HepG2 (cell line): Measurements from ENCODE around the gene TRIM25. TPM values are rescaled to one million over a fixed set of nuclear protein-coding genes. Genes with fewer than 3 reads are reported as not detected.

Source experiments
- ATAC-seq: fragments of 200-7000 bp; cut with Tn5 transposase; 3 replicates; pipeline ENCODE4 v1.9.1; 2020; ENCODE audit warnings: mild to moderate bottlenecking, moderate library complexity
- BruUV-seq: library from RNA; stranded (reverse); fragments of 400-500 nt; replicated peaks from 2 replicates; lab custom pipeline; 2021; lab: Mats Ljungman, UMichigan
- CTCF ChIA-PET: fragments of 300-600 bp; formaldehyde crosslinking; extraction: SDS; loops from one replicate; lab custom pipeline; 2021; ENCODE audit warnings: low total read pairs, inconsistent platforms, low intra/inter-chr PET ratio; lab: Yijun Ruan, JAX
- POLR2A ChIA-PET: fragments of 350-600 bp; sonication (Branson Sonifier 250); formaldehyde crosslinking; loops from one replicate; lab custom pipeline; 2020; ENCODE audit warnings: antibody characterized with exemption, inconsistent platforms; lab: Yijun Ruan, JAX
- DNase-seq: peaks from one replicate; pipeline ENCODE4 v3.0.0-alpha.2; 2015; ENCODE audit warnings: low spot score
- FAIRE-seq: peaks from 3 replicates; lab custom pipeline; 2011; peaks lifted over from hg19 to GRCh38; lab: Jason Lieb, UNC
- H2AFZ ChIP-seq: one replicate; pipeline ENCODE4 v1.6.1; 2011; ENCODE audit warnings: low read length, inconsistent platforms
- H3K27ac ChIP-seq: fragments of 300-600 bp; 3 replicates; pipeline ENCODE4 v1.8.0; 2011; ENCODE audit warnings: mixed run types, mild to moderate bottlenecking, mixed read lengths, low read length, inconsistent platforms; ENCODE audit not compliant: insufficient read depth; ENCODE audit errors: extremely low read length
- H3K27me3 ChIP-seq, 2 experiments: fragments of 200-600 bp in 1 of 2; 2 replicates in 1 of 2; 3 replicates in 1 of 2; pipeline versions ENCODE4 v1.6.0 to v1.8.0; 2011; ENCODE audit warnings: low read length in 2 of 2, mild to moderate bottlenecking in 2 of 2, moderate library complexity in 2 of 2, inconsistent platforms in 1 of 2; ENCODE audit not compliant: insufficient read depth in 2 of 2, control insufficient read depth in 1 of 2
- H3K36me3 ChIP-seq, 2 experiments: fragments of 200-600 bp in 1 of 2; replicated peaks in 1 of 2; 2 replicates in 1 of 2; 3 replicates in 1 of 2; pipeline versions ENCODE4 v1.5.1 to v1.8.0; 2011; ENCODE audit warnings: low read length in 2 of 2, inconsistent platforms in 1 of 2; ENCODE audit not compliant: insufficient read depth in 2 of 2, control insufficient read depth in 1 of 2
- H3K4me1 ChIP-seq: 2 replicates; pipeline ENCODE4 v1.5.1; 2012; ENCODE audit warnings: low read length, inconsistent platforms; ENCODE audit not compliant: insufficient read depth
- H3K4me2 ChIP-seq: 2 replicates; pipeline ENCODE4 v1.6.0; 2011; ENCODE audit warnings: low read depth, low read length, inconsistent platforms
- H3K4me3 ChIP-seq, 3 experiments: fragments of 200-600 bp in 1 of 3; sonication (generic), shearing (Covaris generic) in 1 of 3; replicated peaks in 1 of 3; 2 replicates each; pipeline ENCODE4 v1.5.1; 2011 to 2016; ENCODE audit warnings: low read length in 3 of 3, inconsistent platforms in 2 of 3, low read depth in 2 of 3, mild to moderate bottlenecking in 2 of 3, control low read depth in 1 of 3, mixed read lengths in 1 of 3; ENCODE audit not compliant: insufficient read depth in 1 of 3
- H3K79me2 ChIP-seq: one replicate; pipeline ENCODE4 v1.6.1; 2011; ENCODE audit warnings: low read length, inconsistent platforms; ENCODE audit not compliant: insufficient read depth
- H3K9ac ChIP-seq: 2 replicates; pipeline ENCODE4 v1.6.0; 2011; ENCODE audit warnings: mild to moderate bottlenecking, low read depth, low read length, inconsistent platforms; ENCODE audit not compliant: insufficient read depth
- H3K9me3 ChIP-seq: 2 replicates; pipeline ENCODE4 v1.5.1; 2012; ENCODE audit warnings: mild to moderate bottlenecking, low read length
- H4K20me1 ChIP-seq: 2 replicates; pipeline ENCODE4 v1.6.0; 2011; ENCODE audit warnings: inconsistent platforms, mild to moderate bottlenecking, low read length, moderate library complexity; ENCODE audit not compliant: insufficient read depth
- AKAP8 ChIP-seq: sonication (generic); formaldehyde crosslinking; IDR thresholded peaks from 2 replicates; pipeline ENCODE4 v1.5.1; 2020; ENCODE audit warnings: mild to moderate bottlenecking, missing genetic modification reagents
- CEBPG ChIP-seq: IDR thresholded peaks from 2 replicates; pipeline ENCODE4 v1.6.1; 2016
- KAT8 ChIP-seq: IDR thresholded peaks from 2 replicates; pipeline ENCODE4 v1.6.1; 2016; ENCODE audit warnings: missing genetic modification reagents, missing compliant biosample characterization
- KLF15 ChIP-seq: sonication (generic); formaldehyde crosslinking; IDR thresholded peaks from 2 replicates; pipeline ENCODE4 v1.8.1; 2023; ENCODE audit warnings: borderline replicate concordance, mild to moderate bottlenecking, inconsistent platforms, missing genetic modification reagents, mixed read lengths
- MAFF ChIP-seq: IDR thresholded peaks from 2 replicates; pipeline ENCODE4 v1.6.1; 2011; ENCODE audit warnings: low read depth, low read length, improper control_type of control experiment
- MAFK ChIP-seq, 2 experiments: IDR thresholded peaks in 1 of 2; conservative IDR thresholded peaks in 1 of 2; 2 replicates each; pipeline ENCODE4 v1.6.1; 2011; ENCODE audit warnings: improper control_type of control experiment in 2 of 2, low read length in 2 of 2
- MEF2D ChIP-seq: sonication (generic); formaldehyde crosslinking; IDR thresholded peaks from 2 replicates; pipeline ENCODE4 v1.5.1; 2020; ENCODE audit warnings: mild to moderate bottlenecking, missing genetic modification reagents
- RXRA ChIP-seq: sonication (generic); formaldehyde crosslinking; IDR thresholded peaks from 2 replicates; pipeline ENCODE4 v1.5.1; 2020; ENCODE audit warnings: missing genetic modification reagents
- ZC3H4 ChIP-seq: sonication (generic); formaldehyde crosslinking; IDR thresholded peaks from 2 replicates; pipeline ENCODE4 v1.4.0; 2020; ENCODE audit warnings: missing genetic modification reagents, borderline replicate concordance
- ZMYM2 ChIP-seq: sonication (generic); formaldehyde crosslinking; IDR thresholded peaks from 2 replicates; pipeline ENCODE4 v1.8.0; 2022; ENCODE audit warnings: mild to moderate bottlenecking, missing genetic modification reagents
- WGBS: methylation state at CpG from one replicate; pipeline ENCODE4 v1.1.6; 2017; ENCODE audit warnings: low lambda C conversion rate; 5-methylcytosine and 5-hydroxymethylcytosine counted together
- in situ Hi-C: cut with HindIII; loops from 2 replicates; pipeline ENCODE4 v1.10.0; 2017; ENCODE audit warnings: low pct_unique_long_range_greater_than_20kb; ENCODE audit not compliant: extremely low pct_ligation_motif_present
- intact Hi-C: fragments of 100-400 bp; cut with micrococcal nuclease; formaldehyde crosslinking; loops from one replicate; pipeline ENCODE4 v1.10.0; 2022; ENCODE audit not compliant: unreplicated experiment
- polyA plus RNA-seq, 8 experiments: library from polyadenylated mRNA; depleted of rRNA in 3 of 8; stranded (reverse) in 7 of 8; unstranded in 1 of 8; fragments of >200 nt; fragmentation: Illumina TruSeq in 4 of 8; extraction: Trizol in 4 of 8; gene quantifications; 2 replicates each; pipeline versions ENCODE4 v1.2.1 to v1.2.3, GENCODE V29; 2011 to 2016; ENCODE audit warnings: low read depth in 4 of 8, missing spikeins in 1 of 8, mixed read lengths in 1 of 8; ENCODE audit not compliant: insufficient read depth in 1 of 8
- total RNA-seq, 5 experiments: library from RNA; depleted of rRNA; stranded (reverse); fragments of >200 nt; fragmentation: Illumina TruSeq; extraction: Trizol; gene quantifications; 2 replicates each; pipeline ENCODE4 v1.2.3, GENCODE V29; 2016; ENCODE audit warnings: low read depth in 1 of 5
- TF ChIP-seq, protein P1 (sequence below): sonication (generic); formaldehyde crosslinking; IDR thresholded peaks from 2 replicates; pipeline ENCODE4 v1.8.0; 2022; ENCODE audit warnings: missing genetic modification reagents, mild to moderate bottlenecking, moderate library complexity, borderline replicate concordance
- TF ChIP-seq, protein P2 (sequence below): sonication (generic); formaldehyde crosslinking; IDR thresholded peaks from 2 replicates; pipeline ENCODE4 v1.8.1; 2023; ENCODE audit warnings: mild to moderate bottlenecking, moderate library complexity, missing genetic modification reagents

The TRIM25 gene
- total and polyA plus RNA-seq, 2 of the 13 experiments (the other 11 are each of a cell fraction or from before 2014, with no cell fraction given) = 30.8 to 42.2 TPM

DNA sequence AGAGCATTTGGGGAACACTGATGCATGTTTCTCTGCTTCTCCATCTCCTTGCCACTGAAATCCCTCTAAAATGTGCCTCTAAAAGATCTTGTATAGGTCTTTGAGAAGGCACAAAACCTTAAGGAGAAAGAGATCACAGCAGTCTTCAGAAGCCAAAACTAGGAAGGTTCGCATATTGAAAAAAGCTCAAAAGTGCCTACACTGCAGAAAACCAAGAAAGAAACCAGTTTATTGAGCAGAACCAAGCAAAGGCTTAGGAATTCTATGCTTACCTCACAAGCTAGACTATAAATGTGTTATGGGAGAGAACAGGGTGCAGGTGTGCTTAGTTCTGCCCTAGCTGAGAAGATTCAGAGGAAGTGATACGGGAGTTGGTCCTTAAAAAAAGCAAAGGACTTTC, 63.3 kb downstream of the TRIM25 start:
- ATAC-seq = no peak
- in situ Hi-C loops = no loop called here
- no peaks in the 10 kb centered on the region for H4K20me1 ChIP-seq
- no peak overlapping the region for H3K4me2 ChIP-seq
- DNase-seq = no peak
- no peaks in the 10 kb centered on the region for H3K79me2 ChIP-seq
- WGBS = 61% methylated on average over 2 of the region's 2 CpGs
- no peak overlapping the region for H2AFZ ChIP-seq
- no peak overlapping the region for H3K27ac ChIP-seq
- H3K4me3 ChIP-seq = no peak overlapping the region
- ChIA-PET CTCF (no interaction called here), POLR2A (no interaction called here)
- H3K27me3 ChIP-seq = no peaks in the 10 kb centered on the region
- intact Hi-C loops = no loop called here
- FAIRE-seq = no peak
- peaks cover 2 to 4% of the 10 kb centered on the region in 2 experiments; a peak in 4 of 5 replicates for H3K36me3 ChIP-seq
- no peak overlapping the region for H3K9ac ChIP-seq
- peak; percentile 46; the same call in 1 of the 2 replicates for TF ChIP-seq MAFF
- peak; percentile 39 to 73; a peak in 2 of 4 replicates for TF ChIP-seq MAFK (conservative IDR thresholded peaks at IDR 0.05 in 1 of 2, IDR thresholded peaks at IDR 0.05 in 1 of 2; ENCODE audit: low read length in 2 of 2)
- no peak for TF ChIP-seq KAT8
- TF ChIP-seq ZMYM2 (CRISPR knock-in tag) = no peak
- H3K4me1 ChIP-seq = no peaks in the 10 kb centered on the region
- no TSS peak for BruUV-seq
- no peaks in the 10 kb centered on the region for H3K9me3 ChIP-seq

DNA sequence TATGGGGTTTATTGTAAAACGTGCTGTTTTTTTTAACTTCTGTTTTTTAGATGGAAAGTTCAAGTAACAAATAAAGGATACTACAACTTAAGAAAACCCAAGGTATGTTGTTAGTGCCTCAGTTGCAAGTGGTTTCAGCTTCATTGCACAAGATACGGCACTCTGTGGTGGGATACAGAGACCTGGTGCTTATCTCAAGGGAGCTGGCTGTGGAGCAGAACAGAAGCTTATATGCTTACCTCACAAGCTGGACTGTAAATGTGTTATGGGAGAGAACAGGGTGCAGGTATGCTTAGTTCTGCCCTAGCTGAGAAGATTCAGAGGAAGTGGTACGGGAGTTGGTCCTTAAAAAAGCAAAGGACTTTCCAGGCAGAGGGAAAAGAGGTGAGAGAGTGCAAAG, 64.7 kb downstream of the TRIM25 start:
- no peak overlapping the region for H2AFZ ChIP-seq
- in situ Hi-C loops = no loop called here
- WGBS = 42% methylated on average over 3 of the region's 3 CpGs
- no peak for ATAC-seq
- no peaks in the 10 kb centered on the region for H4K20me1 ChIP-seq
- H3K4me1 ChIP-seq = no peaks in the 10 kb centered on the region
- H3K27ac ChIP-seq = no peak overlapping the region
- no peak overlapping the region for H3K4me2 ChIP-seq
- no peaks in the 10 kb centered on the region for H3K9me3 ChIP-seq
- FAIRE-seq = no peak
- POLR2A ChIA-PET = no interaction called here
- no peak for TF ChIP-seq ZC3H4
- no peak for TF ChIP-seq RXRA (CRISPR knock-in tag)
- no peak for TF ChIP-seq CEBPG (CRISPR knock-in tag)
- TF ChIP-seq, protein P1, sequence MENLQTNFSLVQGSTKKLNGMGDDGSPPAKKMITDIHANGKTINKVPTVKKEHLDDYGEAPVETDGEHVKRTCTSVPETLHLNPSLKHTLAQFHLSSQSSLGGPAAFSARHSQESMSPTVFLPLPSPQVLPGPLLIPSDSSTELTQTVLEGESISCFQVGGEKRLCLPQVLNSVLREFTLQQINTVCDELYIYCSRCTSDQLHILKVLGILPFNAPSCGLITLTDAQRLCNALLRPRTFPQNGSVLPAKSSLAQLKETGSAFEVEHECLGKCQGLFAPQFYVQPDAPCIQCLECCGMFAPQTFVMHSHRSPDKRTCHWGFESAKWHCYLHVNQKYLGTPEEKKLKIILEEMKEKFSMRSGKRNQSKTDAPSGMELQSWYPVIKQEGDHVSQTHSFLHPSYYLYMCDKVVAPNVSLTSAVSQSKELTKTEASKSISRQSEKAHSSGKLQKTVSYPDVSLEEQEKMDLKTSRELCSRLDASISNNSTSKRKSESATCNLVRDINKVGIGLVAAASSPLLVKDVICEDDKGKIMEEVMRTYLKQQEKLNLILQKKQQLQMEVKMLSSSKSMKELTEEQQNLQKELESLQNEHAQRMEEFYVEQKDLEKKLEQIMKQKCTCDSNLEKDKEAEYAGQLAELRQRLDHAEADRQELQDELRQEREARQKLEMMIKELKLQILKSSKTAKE (CRISPR knock-in tag) = no peak
- TF ChIP-seq, protein P2, sequence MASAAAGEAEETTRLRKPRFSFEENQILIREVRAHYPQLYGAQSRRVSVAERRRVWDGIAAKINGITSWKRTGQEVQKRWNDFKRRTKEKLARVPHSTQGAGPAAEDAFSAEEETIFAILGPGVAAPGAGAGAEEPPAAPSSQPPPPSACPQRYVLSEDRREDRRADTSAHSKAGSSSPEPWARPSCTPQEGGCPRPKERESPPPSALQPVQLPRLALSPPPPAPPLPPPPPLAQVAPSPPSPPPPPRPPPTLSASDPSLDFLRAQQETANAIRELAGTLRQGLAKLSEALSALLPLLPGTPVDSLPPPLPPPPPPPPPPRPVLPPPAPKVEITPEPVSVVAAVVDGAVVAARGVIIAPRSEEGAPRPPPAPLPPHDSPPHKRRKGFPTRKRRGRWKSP (CRISPR knock-in tag) = no peak
- TF ChIP-seq AKAP8 (CRISPR knock-in tag) = no peak
- no peak for TF ChIP-seq MEF2D (CRISPR knock-in tag)
- no peak for TF ChIP-seq KLF15 (CRISPR knock-in tag)
- TF ChIP-seq, all 625 proteins: peak for 0
- no peak overlapping the region for H3K9ac ChIP-seq
- peaks cover 2 to 4% of the 10 kb centered on the region in 2 experiments; a peak in 4 of 5 replicates for H3K36me3 ChIP-seq
- no peaks in the 10 kb centered on the region for H3K27me3 ChIP-seq
- H3K79me2 ChIP-seq = no peaks in the 10 kb centered on the region
- intact Hi-C loops = no loop called here
- no peak overlapping the region for H3K4me3 ChIP-seq
- DNase-seq = no peak
- CTCF ChIA-PET = no interaction called here
- BruUV-seq = no TSS peak
